Muscle of arm (tissue), 12 donors: Measurements from ENCODE around the gene PRSS8. TPM values are rescaled to one million over a fixed set of nuclear protein-coding genes. Genes with fewer than 3 reads are reported as not detected.
"Not testable (repeated sequence)": the region's sequence is repeated elsewhere in the genome, so short reads cannot be mapped to it uniquely, and the experiment has no call there.

Experiments used
- DNase-seq: peaks from one replicate; pipeline ENCODE4 v3.0.0-alpha.2; 2013
- polyA plus RNA-seq, 12 donors: library from polyadenylated mRNA; unstranded; fragments of 120-200 nt; gene quantifications; one replicate each; pipeline ENCODE4 v1.2.1, GENCODE V29; 2013; ENCODE audit not compliant: insufficient read length in 12 of 12

The PRSS8 gene
- polyA plus RNA-seq, 12 donors: 0.16 to 39.2 (median 0.61) TPM; not detected in 2

DNA sequence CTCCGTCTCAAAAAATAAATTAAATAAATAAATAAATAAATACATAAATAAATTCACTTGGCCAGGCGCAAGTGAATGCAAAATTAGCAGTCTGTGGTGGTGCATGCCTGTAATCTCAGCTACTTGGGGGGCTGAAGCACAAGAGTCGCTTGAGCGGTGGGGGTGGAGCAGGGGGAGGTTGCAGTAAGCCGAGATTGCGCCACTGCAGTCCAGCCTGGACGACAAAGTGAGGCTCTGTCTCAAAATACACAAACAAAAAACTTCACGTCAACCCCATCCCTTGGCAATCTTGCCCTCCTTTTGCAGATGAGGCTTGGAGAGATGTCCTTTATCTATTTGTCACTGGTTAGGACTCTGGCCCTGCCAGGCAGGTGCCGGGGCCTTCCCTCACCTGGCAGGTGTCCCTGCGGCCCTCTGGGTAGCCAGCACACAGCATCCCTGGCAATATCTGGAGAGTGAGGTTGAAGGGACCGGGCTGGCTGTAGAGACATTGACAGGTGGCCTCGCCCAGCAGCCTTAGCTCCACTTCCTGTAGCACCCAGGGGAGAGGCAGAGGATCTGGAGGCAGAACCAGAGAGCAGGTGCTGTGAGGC, 10.0 kb upstream of the PRSS8 start:
- DNase-seq: no peak

DNA sequence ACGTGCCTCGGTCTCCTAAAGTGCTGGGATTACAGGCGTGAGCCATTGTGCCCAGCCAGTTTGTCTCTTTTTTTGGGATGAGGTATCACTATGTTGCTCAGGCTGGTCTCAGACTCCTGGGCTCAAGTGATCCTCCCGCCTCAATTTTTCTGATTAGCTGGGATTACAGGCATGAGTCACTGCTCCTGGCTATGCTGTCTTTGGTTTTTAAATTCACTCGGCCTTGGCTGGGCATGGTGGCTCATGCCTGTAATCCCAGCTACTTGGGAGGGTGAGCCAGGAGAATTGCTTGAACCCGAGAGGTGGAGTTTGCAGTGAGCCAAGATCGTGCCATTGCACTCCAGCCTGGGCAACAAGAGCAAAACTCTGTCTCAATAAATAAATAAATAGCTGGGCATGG, 8.9 kb upstream of the PRSS8 start:
- DNase-seq: not testable (repeated sequence)

DNA sequence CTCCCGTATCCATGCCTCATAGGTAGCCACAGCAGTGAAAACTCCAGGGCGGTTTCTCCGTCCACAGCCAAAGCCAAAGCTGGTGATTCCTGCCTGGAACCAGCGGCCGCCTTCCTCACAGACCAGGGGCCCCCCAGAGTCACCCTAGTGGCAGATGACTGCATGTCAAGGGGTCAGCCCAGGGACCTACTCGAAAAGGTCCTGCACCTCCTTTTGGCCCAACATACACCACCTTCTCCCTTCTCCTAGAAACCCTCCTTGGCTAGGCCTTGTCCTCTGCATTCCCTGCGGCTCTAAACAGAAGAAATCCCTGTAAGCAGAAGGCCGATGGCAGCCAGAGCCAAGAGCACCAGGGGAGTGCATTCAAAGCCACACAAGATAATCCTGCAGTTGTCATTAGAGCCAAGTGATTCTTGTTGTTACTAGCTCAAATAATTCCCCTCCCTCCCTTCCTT, 8.2 kb upstream of the PRSS8 start:
- no peak for DNase-seq

DNA sequence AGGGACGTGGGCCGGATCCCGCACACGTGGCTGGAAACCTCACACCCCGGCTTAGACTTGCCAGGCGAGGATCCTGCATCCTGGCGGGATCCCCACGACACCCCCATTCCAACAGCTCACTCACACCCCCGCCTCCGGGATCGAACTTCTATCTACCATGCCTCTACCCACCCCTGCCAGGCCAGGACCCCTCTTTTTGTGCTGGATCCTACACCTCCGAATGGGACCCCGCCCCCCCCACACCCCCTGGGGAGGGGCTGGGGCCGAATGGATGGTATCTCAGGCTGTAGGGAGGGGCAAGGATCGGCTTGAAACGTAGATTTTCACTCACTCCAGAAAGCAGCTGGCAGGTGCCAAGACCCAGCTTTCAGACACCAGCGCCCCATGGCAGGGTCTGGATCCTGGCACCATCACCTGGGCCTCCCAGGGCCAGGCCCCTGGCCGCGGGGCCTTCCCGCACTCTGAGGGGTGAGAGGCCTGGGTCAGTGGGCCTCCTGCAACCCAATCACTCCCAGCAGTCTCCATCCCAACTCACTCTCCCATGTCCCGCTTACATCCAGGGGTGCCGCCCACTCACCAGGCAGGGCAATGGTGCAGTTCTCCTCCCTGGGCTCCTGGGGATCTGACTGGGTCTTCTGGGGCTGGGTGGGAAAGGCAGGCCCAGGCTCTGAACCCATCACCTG, 7.6 kb upstream of the PRSS8 start:
- no peak for DNase-seq

DNA sequence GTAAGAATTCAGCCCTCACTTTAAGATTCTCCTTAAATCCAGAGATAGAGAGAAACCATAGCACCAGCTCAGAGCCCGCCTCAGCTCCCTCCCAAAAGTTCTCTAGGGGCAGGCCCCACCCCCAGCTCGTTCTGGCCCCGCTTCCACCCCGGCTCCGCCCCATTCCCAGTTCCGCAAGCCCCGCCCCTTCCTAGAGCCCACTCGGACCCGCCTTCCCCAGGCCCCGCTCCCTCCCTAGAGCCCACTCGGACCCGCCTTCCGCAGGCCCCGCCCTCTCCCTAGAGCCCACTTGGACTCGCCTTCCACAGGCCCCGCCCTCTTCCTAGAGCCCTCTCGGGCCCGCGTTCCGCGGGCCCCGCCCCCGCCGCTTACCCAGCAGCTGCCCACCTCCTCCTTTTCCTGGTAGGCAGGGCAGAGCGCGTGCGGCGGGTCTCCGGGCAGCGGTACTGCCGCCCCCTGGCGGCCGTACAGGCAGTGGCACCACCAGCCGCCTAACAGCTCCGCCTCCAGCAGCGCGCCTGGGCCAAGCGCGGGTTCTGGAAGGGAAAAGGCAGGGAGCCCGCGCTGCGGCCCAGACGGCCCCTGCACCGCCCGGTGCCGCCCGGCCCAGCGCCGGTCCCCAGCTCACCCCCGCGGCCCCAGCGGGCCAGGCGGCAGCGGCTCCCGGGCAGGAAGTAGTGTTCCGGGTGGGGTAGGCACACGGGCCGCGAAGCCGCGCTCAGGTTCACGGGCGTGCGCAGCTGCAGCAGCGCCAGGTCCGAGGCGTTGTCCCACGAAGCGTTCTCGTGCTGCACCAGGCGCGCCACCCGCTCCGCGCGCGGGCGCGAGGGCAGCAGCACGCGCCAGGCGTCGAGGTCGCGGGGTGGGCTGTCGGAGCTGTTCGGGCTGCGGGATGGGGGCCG, 6.8 kb upstream of the PRSS8 start:
- peak; percentile 98 for DNase-seq

DNA sequence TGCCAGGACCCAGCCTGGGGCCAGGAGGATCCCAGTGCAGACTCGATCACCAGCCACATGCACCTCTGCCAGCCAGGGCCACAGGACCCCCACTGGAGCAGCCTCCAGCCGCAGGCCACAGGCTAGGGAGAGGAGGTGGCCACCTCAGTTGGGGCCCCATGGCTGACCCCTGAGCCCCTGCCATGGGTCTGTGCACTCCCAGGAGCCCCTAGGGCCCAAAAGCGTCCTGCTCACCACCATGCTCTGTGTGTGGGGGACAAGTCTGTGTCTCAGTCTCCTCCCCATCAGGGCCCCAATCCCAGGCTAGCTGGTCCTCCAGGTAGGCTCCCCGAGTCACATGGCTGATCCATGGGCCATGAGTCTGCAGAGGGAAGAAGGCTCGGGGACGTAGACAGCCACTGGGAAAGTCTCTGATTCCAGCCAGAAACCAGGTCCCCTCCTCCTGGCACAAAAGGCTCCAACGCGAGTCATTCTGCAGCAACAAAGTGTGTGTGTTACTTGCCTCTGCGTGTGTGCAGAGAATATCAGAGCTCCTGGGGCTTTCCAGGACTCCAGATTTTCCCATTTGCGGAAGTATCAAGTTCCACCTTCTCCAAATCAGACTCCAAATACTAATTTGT, 6.1 kb upstream of the PRSS8 start:
- no peak for DNase-seq

DNA sequence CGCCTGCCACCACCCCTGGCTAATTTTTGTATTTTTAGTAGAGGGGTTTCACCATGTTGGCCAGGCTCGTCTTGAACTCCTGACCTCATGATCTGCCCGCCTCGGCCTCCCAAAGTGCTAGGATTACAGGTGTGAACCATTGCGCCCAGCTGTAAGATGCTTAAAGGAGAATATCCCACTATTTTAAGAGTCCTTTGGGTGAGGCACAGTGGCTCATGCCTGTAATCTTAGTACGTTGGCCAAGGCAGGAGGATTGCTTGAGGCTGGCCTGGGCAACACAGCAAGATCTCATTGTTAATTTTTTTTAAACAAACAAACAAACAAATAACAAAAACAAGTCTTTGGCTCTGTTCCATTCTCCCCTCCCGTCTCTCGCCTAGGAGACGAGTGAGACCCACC, 5.5 kb upstream of the PRSS8 start:
- DNase-seq: not testable (repeated sequence)

DNA sequence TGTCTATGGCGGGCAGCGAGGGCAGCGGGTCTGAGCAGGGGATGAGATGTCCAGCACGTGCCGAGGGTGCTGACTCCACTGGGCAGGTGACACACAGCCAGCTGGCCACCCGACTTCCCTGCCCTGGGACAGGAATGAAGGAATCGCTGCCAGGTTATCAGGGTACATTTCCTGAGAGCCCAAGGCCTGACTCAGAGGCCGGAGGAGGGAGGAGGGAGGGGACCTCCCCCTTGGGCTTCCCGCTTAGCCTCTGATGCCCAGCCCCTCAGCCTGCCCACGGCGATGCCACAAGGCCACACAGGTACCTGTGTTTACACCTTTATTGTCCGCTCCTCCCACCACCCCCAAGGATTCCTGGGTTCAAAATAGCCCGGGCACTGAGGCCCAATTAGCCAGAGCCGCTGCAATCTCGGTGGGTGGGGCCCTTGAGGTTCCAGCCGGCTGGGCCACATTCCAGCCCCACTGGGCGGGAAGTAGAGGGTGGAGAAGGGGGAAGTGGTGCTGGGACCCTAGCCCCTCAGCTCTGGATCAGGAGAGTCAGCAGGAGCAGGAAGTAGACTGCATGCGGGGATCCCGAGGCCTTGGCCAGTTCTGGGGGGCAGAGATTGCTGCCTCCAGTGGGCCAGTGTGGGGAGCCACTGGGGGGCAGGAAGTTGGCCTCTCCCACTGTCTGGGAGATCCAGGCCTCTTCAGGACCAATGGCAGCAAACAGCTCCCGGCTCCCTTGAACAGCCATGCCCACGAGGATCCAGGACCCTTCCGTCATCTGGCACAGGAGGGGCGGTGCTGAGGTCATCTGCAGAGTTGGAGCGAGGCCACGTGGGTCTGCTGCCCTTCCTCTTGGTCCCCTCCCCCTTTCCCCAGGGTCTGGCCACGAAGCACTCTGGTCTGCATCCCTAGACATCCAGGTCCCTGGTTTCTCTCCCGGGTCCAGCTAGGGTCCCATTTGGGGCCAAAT, 3.4 kb upstream of the PRSS8 start:
- DNase-seq: no peak

DNA sequence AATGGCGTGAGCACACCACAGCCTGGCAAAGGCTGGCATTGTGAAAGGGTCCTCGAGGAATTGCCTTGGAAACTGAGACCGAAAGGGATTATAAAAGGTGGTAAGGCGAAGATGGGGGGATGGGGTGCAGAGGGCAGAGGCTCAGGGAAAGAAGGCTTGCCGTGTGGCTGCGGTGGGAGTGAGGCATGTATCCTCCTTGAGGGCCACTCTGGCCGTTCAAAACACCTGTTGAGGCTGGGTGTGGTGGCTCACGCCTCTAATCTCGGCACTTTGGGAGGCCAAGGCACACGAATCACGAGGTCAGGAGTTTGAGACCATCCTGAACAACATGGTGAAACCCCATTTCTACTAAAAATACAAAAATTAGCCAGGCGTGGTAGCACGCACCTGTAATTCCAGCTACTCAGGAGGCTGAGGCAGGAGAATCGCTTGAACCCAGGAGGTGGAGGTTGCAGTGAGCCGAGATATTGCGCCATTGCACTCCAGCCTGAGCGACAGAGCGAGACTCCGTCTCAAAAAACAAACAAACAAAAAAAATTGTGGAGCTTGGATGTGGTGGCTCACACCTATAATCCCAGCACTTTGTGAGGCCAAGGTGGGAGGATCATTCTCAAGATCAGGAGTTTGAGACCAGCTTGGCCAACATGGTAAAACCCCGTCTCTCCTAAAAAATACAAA, 1.4 kb upstream of the PRSS8 start:
- not testable (repeated sequence) for DNase-seq

DNA sequence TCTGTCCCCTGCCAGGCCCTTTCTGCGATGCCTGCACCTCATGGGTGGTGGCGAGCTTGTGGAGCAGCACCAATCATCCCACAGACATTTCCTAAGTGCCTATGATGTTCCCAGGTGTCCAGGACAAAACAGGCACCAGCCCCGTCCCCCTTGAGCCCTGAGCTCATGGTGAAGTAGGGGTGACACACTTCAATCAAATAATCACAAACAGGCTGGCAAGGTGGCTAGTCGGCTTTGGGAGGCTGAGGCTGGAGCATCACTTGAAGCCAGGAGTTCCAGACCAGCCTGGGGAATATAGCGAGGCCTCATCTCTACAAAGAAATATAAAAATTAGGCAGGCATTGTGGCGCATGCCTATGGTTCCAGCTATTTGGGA, 748 bp upstream of the PRSS8 start:
- no peak for DNase-seq

DNA sequence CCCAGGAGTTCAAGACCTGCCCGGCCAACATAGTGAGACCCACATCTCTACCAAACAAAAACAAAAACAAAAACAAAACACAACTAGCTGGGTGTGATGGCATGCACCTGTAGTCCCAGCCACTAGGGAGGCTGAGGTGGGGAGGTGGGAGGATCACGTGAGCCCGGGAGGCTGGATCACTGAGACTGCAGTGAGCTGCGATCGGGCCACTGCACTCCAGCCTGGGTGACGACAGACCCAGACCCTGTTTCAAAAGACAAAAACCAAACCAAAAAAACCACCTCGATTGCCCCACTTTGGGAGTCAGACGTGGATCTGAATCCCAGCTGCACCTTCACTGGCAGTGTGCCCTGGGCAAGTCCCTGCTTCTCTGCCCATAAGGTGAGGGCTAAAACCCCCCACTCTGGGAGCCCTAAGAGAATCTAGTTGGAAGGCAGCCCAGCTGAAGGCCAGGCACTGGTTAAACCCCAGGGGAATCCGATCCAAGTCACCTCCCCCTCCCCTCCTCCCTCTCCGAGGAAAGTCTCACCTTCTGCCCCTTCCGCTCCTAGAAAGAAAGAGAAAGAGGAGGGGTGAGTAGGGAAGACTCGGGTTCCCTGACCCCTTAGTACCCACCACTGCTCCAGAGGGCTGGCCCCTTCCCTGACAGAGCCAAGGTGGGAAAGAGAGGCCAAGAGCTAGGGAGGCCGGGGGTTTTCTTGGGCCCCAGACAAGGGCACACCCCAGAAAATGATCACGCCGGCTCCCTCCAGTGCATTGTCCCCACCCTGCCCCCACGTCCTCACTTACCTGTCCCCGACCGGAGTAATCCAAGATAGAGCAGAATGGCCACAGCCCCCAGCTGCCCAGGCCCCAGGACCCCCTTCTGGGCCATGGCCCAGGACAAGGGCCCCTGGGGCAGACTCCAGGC, 647 bp downstream of the PRSS8 start:
- DNase-seq: no peak

DNA sequence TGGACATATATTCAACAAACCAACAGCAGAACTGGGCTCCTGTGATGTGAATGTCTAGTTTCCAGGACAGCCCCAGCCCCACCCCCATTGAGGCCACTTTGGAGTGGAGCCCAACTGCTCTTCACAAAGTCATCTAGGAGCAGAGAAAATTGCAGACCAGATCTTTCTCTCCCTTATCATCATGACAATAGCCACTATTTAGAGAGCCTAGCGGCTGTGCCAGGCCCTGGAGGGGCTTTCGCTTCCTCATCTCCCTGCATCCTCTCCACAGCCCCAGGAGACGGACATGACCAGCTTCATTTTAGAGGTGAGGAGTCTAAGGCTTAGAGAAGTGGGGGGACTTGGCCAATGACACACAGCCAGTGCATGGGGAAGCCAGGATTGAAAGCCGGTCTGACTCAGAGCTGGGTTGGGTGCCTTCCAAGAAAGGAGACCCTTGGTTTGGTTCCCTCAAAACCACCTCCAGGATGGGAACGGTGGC, 1.4 kb downstream of the PRSS8 start:
- DNase-seq: no peak

DNA sequence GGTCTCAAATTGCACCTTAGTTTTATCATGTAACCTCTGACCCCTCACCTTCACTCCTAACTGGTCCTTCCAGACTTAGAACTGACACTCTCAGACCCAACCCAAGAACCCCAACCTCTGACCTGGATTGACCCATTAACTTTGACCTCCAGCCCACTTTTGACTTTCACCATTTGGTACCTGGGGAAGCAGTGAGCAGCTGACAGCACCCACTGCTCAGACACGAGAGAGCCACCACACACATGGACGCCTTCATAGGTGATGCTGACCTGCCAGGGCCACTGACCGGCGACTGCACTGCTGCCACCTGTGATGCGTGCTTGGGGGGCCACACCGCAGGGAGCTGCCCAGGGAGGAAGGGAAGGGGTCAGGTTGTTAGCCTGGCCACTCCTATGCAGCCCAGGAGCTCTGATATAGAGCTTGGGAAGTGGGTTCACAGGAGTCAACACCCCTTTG, 2.5 kb downstream of the PRSS8 start:
- DNase-seq: no peak

DNA sequence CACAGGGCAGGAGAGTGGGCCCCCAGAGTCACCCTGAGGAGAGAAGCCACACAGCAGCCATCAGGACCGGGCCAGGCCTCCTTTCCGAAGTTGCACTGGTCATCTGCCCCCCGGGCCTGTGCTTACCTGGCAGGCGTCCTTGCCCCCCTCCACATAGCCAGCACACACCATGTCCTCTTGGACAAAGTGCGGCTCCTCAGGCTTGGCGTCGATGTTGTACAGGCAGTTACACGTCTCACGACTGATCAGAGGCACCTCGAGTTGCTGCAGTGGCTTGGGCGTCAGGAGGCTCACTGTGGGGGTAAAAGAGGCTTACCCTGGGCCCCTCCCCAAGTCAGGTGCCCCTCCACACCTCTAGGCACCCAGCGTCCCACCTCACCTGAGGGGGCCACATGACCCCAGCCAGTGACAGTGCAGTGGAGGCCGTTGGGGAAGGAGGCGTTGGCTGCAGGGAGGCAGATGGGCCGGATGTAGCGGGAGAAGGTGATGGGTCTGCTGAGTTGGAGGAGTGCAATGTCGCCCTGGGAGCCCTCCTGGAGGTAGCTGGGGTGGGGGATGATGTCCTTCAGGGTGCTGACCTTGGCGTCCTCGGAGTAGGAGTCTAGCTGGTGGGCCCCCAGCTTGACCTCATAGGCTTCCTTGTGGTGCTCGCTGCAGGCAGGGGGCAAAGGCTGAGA, 3.1 kb downstream of the PRSS8 start:
- no peak for DNase-seq

DNA sequence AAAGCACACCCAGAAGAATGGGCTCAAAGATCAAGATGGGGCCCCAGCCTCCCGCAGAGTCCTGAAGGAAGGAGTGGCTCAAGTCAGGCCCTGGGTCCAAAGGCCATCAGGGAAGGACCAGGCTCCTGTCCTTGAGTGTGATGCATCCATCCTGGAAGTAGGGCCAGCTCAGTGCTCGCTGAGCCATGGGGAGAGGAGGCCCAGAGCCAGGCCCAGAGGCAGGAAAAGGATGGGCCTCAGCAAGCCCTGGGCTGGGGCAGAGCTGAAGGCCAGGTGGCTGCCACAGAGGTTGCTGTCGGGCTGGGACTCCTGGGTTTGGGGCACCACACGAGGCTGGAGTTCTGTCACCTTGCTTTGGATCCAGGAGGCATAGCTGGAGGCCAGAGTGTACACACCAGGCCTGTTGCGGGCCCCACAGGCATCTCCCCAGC, 3.7 kb downstream of the PRSS8 start:
- no peak for DNase-seq

DNA sequence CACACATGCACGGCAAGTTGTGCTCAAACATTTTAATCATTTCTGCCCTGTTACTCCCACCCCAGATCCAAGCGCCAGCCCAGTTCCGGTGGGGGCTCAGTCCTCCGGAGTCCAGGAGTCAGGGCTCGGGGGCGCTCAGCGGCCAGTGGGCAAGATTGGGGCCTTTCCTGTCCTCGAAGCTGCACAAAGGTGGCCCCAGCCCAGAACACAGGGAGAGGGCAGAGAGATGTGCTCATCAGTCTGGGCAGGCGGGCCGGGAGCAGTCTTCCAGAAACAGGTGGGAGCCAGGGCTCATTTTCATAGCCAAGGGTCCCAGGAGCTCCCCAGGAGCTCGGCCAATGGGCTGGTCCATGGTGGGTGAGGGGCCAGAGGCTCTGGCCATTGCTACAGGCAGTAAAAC, 4.1 kb downstream of the PRSS8 start:
- no peak for DNase-seq

DNA sequence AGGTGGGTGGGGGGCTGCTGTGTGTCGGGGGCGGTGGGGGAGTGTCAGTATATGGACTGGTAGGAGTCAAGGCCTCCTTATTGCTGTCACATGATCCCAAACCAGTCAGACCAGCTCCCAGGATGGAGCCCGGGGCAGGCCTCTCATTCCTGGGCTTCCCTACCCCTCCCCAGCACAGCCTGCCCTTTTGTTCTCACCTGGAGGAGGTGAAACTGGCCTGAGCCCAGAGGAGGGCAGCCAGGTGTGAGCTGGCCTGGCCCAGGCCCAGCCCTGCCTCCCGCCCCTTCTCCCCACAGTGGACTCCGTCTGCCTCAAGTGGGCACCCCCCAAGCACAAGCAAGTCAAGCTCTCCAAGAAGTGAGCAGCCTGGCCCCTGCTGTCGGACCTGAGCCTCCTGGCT, 4.6 kb downstream of the PRSS8 start:
- DNase-seq: no peak

DNA sequence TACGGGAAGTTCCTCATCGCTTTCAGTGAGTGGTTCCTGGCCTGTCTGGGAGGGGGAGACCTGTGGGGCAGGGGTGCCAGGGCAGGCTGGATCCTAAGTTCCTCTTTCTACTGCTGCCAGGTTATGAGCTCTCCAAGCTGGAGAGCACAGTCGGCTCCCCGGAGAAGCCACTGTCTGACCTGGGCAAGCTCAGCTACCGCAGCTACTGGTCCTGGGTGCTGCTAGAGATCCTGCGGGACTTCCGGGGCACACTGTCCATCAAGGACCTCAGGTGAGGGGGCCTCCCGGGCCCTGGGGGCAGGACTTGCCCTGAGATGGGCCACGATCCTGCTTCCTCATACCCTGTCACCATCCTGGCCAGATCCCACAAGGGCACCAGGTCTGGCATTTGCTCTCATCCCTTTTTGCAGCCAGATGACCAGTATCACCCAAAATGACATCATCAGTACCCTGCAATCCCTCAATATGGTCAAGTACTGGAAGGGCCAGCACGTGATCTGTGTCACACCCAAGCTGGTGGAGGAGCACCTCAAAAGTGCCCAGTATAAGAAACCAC, 5.1 kb downstream of the PRSS8 start:
- no peak for DNase-seq
